Thoracic aorta (tissue), 2 donors: ENCODE measurements around the gene UCKL1. TPM values are rescaled to one million over a fixed set of nuclear protein-coding genes. Genes with fewer than 3 reads are reported as not detected.

ENCODE experiments used
- ATAC-seq: fragments of 150-250 bp; one replicate; pipeline ENCODE4 v1.8.0; 2017; ENCODE audit warnings: low read depth; ENCODE audit not compliant: insufficient number of reproducible peaks, low FRiP score
- DNase-seq: peaks from one replicate; pipeline ENCODE4 v3.0.0-alpha.2; 2020; ENCODE audit warnings: low spot score
- H3K27ac ChIP-seq, 2 donors: fragments of 200-600 bp; sonication (generic); 1 replicate in 1 of 2; 2 replicates in 1 of 2; pipeline ENCODE4 v1.5.1; 2016; ENCODE audit warnings: mild to moderate bottlenecking in 2 of 2, moderate library complexity in 2 of 2
- H3K27me3 ChIP-seq: fragments of 200-600 bp; sonication (generic); replicated peaks from 2 replicates; pipeline ENCODE4 v1.6.0; 2016; ENCODE audit warnings: mild to moderate bottlenecking; ENCODE audit not compliant: insufficient read depth
- H3K36me3 ChIP-seq: fragments of 200-600 bp; sonication (generic); one replicate; pipeline ENCODE4 v1.5.1; 2016
- H3K4me1 ChIP-seq, 2 donors: fragments of 200-600 bp; sonication (generic); 1 replicate in 1 of 2; 2 replicates in 1 of 2; pipeline versions ENCODE4 v1.5.1 to v1.6.0; 2016; ENCODE audit warnings: low read depth in 2 of 2, mild to moderate bottlenecking in 1 of 2; ENCODE audit not compliant: control insufficient read depth in 1 of 2
- H3K4me3 ChIP-seq: fragments of 200-600 bp; sonication (generic); 2 replicates; pipeline ENCODE4 v1.5.1; 2016; ENCODE audit warnings: mild to moderate bottlenecking
- H3K9me3 ChIP-seq: fragments of 200-600 bp; sonication (generic); 2 replicates; pipeline ENCODE4 v1.5.1; 2016
- CTCF ChIP-seq: fragments of 200-600 bp; sonication (generic); IDR thresholded peaks from one replicate; pipeline ENCODE4 v1.5.1; 2019; ENCODE audit warnings: antibody characterized with exemption
- total RNA-seq, 2 donors: library from RNA; depleted of rRNA; stranded (reverse); fragments of >200 nt; gene quantifications; one replicate each; pipeline versions ENCODE4 v1.1.0 to v1.2.3, GENCODE V29; 2016

The UCKL1 gene
- total RNA-seq, 2 donors from 2014 or later, result 27.3 to 40.5 TPM

- Histone ChIP-seq H3K4me1 (peaks cover 0 to 12% of the 10 kb centered on the region in 2 donors), H3K4me3 (no peak overlapping the region), H3K27ac (no peak overlapping the region), H3K27me3 (no peaks in the 10 kb centered on the region), H3K9me3 (no peaks in the 10 kb centered on the region), H3K36me3 (peaks cover 3% of the 10 kb centered on the region)
- no peak for DNase-seq
- TF ChIP-seq CTCF, result no peak
- ATAC-seq, result no peak
Observed at GRCh38 chr20:63915471-63915870, 40.7 kb downstream of the UCKL1 start.

GRCh38 chr20:63913768-63914167 lies 42.4 kb downstream of the UCKL1 start:
- ATAC-seq (no peak), DNase-seq (no peak)
- Histone ChIP-seq H3K9me3 (no peaks in the 10 kb centered on the region), H3K27ac (no peak overlapping the region), H3K27me3 (no peaks in the 10 kb centered on the region), H3K4me1 (peaks cover 0 to 12% of the 10 kb centered on the region in 2 donors), H3K4me3 (no peak overlapping the region), H3K36me3 (no peaks in the 10 kb centered on the region)
- no peak for TF ChIP-seq CTCF

DNA sequence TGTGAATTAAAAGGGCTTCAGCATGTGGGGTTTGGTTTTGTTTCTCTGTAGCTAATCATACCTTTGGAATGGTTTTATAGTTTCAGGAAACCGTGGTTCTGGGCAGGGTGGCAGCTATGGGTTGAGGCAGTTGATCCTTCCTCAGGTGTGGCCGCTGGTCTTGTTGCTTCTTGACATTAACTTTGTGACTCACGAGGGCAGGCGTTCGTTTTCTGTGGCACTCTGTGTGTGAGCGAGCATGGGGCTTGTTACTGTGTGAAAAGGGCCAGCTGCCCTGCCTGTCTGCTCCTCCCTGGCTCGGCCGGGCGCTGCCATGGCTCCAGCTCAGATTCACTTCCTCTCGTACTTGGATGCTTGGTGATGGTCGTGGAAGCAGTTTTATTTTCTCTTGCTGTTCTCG lies 45.0 kb downstream of the UCKL1 start:
- ATAC-seq (no peak), DNase-seq (no peak)
- no peak overlapping the region for H3K27ac ChIP-seq
- no peaks in the 10 kb centered on the region for H3K27me3 ChIP-seq
- H3K4me1 ChIP-seq, result peaks cover 0 to 12% of the 10 kb centered on the region in 2 donors
- H3K4me3 ChIP-seq, result no peak overlapping the region
- no peak for TF ChIP-seq CTCF
- no peaks in the 10 kb centered on the region for H3K36me3 ChIP-seq
- no peaks in the 10 kb centered on the region for H3K9me3 ChIP-seq

DNA sequence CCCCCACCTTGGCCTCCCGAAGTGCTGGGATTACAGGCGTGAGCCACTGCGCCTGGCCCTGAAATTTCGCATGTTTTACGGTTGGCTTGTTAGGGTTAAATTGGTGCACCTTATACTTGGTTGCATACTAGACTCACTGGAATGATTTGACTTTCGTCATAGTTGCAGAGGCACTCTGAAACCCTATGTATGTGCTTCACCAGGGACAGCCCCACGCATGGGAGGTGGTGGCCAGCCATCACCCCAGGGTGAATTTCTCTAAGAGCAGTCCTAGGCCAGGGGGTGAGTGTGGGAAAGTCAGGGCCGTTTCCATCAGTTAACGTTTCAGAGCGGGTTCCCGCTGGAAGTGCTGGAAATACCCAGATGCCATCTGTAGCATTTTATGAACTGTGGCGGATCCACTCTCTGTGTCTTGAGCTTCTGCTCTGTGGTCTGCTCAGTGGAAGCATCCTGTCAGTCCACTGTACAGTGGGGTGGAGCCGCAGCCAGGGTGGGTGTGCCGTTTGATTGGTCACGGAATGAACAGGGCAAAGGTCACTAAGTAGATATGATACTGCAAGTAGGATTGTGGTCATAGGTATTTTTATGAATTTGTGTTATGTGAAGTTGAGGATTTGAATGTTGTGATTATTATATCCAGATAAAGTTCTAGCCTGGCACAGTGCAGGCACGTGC lies 48.1 kb downstream of the UCKL1 start:
- Histone ChIP-seq H3K9me3 (no peaks in the 10 kb centered on the region), H3K36me3 (no peaks in the 10 kb centered on the region), H3K4me1 (peaks cover 0 to 12% of the 10 kb centered on the region in 2 donors), H3K27ac (no peak overlapping the region), H3K4me3 (no peak overlapping the region), H3K27me3 (no peaks in the 10 kb centered on the region)
- no peak for TF ChIP-seq CTCF
- ATAC-seq (no peak), DNase-seq (no peak)

- ATAC-seq (no peak), DNase-seq (no peak)
- no peaks in the 10 kb centered on the region for H3K27me3 ChIP-seq
- no peak for TF ChIP-seq CTCF
- H3K27ac ChIP-seq, result no peak overlapping the region
- no peaks in the 10 kb centered on the region for H3K36me3 ChIP-seq
- H3K4me3 ChIP-seq, result no peak overlapping the region
- no peaks in the 10 kb centered on the region for H3K4me1 ChIP-seq
- no peaks in the 10 kb centered on the region for H3K9me3 ChIP-seq
Observed at GRCh38 chr20:63903796-63904561, 52.2 kb downstream of the UCKL1 start.
